ENCODE measurements around the gene SEMA6C. TPM values are rescaled to one million over a fixed set of nuclear protein-coding genes. Genes with fewer than 3 reads are reported as not detected.

Gene SEMA6C
- total RNA-seq, 2 donors from 2014 or later, result 1.9 to 4.3 TPM

DNA sequence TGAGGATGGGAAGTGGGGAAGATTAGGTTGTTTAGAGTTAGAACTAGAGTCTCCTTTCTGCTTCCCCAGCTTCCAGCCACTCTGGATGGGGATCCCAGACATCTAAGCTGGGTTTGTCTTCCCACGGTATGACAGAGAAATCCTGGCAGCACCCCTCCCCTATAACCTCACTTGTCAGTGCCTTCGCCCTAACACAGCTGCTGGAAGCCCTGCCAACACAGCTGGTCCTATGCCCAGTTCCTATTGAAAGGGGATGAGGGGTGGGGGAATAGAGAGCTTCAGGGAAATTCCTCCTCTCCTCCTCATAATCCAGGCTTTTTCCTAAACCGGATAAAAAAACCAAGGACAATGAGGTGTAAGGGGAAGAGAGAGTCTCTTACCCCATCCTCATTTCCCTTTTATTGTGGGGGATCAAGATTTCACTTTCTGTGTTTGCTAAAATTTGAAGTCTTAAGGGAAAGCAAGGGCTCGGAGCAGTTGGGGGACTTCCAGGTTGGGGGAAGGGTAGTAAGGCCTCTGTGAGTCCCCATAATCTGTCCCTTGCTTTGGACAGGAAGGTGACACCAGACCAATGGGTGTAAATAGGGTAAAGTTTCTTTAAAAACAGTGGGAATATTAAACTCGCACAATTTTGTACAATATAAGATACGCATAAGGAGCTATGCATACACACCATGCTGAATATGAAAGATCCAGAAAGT is 28.8 kb upstream of the SEMA6C start:
- ATAC-seq (replicated peaks in 1 of 2), result no peak
- H3K9me3 Mint-ChIP-seq, result no peaks in the 10 kb centered on the region
- peak overlapping the region; percentile 40 for H3K27ac Mint-ChIP-seq
- no peaks in the 10 kb centered on the region for H3K4me1 Mint-ChIP-seq (ENCODE audit: low read depth)
- DNase-seq, result no peak
- peaks cover 8 to 17% of the 10 kb centered on the region in 2 donors for H3K36me3 Mint-ChIP-seq (ENCODE audit: insufficient read depth in 2 of 2)
- no peak overlapping the region for H3K4me3 Mint-ChIP-seq
- no peaks in the 10 kb centered on the region for H3K27me3 Mint-ChIP-seq (ENCODE audit: low read depth)

DNA sequence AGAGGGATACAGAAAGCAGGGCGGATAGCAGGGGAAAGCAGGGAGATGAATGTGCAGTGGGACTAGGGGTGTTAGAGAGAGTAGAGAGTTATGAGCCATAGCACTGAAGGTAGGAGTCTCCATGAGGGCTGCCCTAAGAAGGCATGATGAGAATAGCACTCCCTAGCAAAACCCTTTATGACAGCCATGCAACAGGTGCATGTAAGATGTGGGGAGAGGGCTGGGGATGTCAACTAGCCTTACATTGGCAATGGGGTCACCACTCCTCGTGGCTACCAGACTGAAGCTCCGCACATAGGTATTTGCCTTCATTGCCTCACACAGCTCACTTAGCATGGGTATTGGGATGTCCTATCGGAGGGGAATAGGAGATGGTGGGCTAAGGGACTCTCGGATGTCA is 24.8 kb upstream of the SEMA6C start:
- Mint-ChIP-seq H3K4me3 (no peak overlapping the region), H3K27ac (no peak overlapping the region), H3K4me1 (ENCODE audit: low read depth) (peaks cover 20% of the 10 kb centered on the region), H3K27me3 (ENCODE audit: low read depth) (no peaks in the 10 kb centered on the region), H3K9me3 (no peaks in the 10 kb centered on the region), H3K36me3 (ENCODE audit: insufficient read depth in 2 of 2) (peaks cover 4 to 11% of the 10 kb centered on the region in 2 donors)
- DNase-seq (no peak), ATAC-seq (replicated peaks in 1 of 2) (no peak)

DNA sequence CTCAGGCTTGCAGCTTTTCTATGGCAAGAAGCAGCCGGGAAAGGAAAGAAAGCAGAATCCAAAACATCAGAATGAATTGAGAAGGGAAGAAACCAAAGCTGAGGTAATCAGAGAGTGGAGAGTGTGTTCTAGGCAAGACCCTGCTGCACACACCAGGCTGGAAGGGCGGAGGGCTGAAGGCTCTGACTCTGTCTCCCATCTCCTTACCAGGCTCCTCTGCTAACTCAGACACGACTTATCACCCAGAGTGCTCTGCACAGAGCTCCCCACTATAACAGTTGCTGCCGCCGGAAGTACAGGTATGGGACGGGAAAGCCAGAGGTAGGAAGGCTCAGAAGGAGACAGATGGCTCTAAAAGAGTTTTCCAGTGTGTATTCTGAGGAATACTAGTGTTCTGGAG is 20.7 kb upstream of the SEMA6C start:
- ATAC-seq (replicated peaks in 1 of 2), result no peak
- H3K9me3 Mint-ChIP-seq, result no peaks in the 10 kb centered on the region
- H3K27me3 Mint-ChIP-seq (ENCODE audit: low read depth), result no peaks in the 10 kb centered on the region
- peak overlapping the region; percentile 21 for H3K27ac Mint-ChIP-seq
- peaks cover 9 to 16% of the 10 kb centered on the region in 2 donors for H3K36me3 Mint-ChIP-seq (ENCODE audit: insufficient read depth in 2 of 2)
- H3K4me1 Mint-ChIP-seq (ENCODE audit: low read depth), result peaks cover 51% of the 10 kb centered on the region
- DNase-seq, result no peak
- peak overlapping the region; percentile 87 to 91 for H3K4me3 Mint-ChIP-seq

DNA sequence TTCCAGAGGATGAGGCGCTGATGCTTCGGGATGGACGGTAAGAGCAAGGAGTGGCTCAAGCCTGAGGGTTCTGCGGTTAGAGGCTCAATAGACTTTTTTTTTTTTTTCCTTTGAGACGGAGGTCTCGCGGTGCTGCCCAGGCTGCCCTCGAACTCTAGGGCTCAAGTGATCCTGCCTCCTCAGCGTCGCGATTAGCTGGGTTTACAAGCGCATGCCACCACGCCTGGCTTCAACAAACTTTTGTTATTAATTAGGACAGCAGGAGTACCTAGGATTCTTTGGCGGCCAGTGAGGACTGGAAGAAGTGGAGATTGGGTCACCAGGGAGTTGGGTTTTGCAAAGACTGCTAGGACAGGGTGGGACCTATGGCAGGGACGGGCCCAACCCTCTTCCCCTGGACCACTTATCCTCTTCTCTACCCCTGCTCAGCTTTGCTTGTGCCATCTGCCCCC is 20.1 kb upstream of the SEMA6C start:
- H3K27me3 Mint-ChIP-seq (ENCODE audit: low read depth), result no peaks in the 10 kb centered on the region
- ATAC-seq (replicated peaks in 1 of 2) (peak in 1 of 2 donors; percentile 8), DNase-seq (no peak)
- peak overlapping the region; percentile 87 to 91 for H3K4me3 Mint-ChIP-seq
- H3K4me1 Mint-ChIP-seq (ENCODE audit: low read depth), result peaks cover 57% of the 10 kb centered on the region
- peaks cover 9 to 16% of the 10 kb centered on the region in 2 donors for H3K36me3 Mint-ChIP-seq (ENCODE audit: insufficient read depth in 2 of 2)
- H3K27ac Mint-ChIP-seq, result peak overlapping the region; percentile 94
- H3K9me3 Mint-ChIP-seq, result no peaks in the 10 kb centered on the region

DNA sequence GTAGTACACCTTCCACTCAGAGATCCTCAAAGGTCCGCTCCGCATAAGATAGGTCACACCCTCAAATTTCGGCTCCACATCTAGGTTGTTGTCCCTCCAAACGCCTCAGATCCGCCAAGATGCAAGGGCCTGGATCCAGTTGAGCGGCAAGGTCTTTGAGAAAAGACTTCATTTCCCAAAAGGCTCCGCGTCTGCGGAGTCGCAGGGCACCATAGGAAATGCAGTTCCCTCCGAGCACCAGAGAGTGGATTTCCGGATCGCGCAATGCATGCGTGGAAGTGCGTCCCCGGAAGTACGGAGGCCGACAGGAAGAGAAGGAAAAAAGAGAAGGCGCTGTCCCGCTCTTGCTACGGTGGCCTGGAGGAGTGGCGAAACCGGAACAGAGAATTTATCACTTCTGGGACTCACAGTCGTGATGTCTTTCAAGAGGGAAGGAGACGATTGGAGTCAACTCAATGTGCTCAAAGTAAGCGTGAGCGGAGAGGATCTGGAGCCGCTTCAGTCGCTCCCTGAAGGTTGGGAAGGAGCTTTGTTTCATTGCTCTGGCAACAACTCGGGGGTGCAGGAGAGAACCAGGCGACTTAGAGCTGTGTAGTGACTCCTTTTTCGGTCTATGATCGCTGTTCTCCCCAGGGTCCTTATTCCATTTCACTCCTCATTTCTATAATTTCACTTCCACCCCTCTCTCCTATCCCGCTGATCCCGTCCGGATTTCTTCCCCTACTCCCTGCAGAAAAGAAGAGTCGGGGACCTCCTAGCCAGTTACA is 19.5 kb upstream of the SEMA6C start, which contains the start of the genes LYSMD1 and SCNM1:
TSS of gene LYSMD1 (minus strand) at position 165 of the 767 bp plus-strand sequence. CDS start 644 bp downstream, outside the sequence.
TSS of gene SCNM1 (plus strand) at position 407 of the 767 bp plus-strand sequence. CDS start at position 416, 9 bp downstream.
- Mint-ChIP-seq H3K36me3 (ENCODE audit: insufficient read depth in 2 of 2) (peaks cover 9 to 18% of the 10 kb centered on the region in 2 donors), H3K4me3 (peak within 1 kb of the TSS; percentile 87 to 91), H3K4me1 (ENCODE audit: low read depth) (peaks cover 60% of the 10 kb centered on the region), H3K27ac (peak within 1 kb of the TSS; percentile 94), H3K27me3 (ENCODE audit: low read depth) (no peaks in the 10 kb centered on the region), H3K9me3 (no peaks in the 10 kb centered on the region)
- ATAC-seq (replicated peaks in 1 of 2) (peak; percentile 95 to 97), DNase-seq (peak; percentile 95 to 97)

DNA sequence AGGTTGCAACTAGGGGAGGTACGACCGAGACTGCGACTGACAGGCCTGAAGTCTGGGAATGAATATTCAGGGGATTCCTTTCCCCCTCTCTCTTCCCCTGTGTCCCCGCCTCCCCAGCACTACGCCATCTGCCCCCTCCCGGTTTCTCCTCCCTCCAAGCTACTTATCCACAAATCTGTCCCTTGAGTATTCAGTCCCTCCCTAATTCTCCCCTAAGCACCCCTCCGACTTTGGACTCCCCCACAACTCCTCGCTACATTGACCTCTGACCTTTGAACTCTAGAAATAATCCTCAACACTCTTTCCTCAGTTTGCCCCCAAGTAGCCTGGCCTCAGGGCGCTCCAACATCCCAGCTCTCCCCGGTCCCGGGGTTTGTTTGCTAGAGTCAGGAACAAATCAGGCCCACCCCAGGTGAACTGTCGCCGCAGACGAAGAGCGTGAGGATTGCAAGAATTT is 18.9 kb upstream of the SEMA6C start:
- DNase-seq, result peak; percentile 14 to 24
- ATAC-seq (replicated peaks in 1 of 2), result peak; percentile 6 to 18
- peak overlapping the region; percentile 94 for H3K27ac Mint-ChIP-seq
- no peaks in the 10 kb centered on the region for H3K9me3 Mint-ChIP-seq
- H3K36me3 Mint-ChIP-seq (ENCODE audit: insufficient read depth in 2 of 2), result peaks cover 9 to 20% of the 10 kb centered on the region in 2 donors
- peak overlapping the region; percentile 87 to 91 for H3K4me3 Mint-ChIP-seq
- peaks cover 66% of the 10 kb centered on the region for H3K4me1 Mint-ChIP-seq (ENCODE audit: low read depth)
- no peaks in the 10 kb centered on the region for H3K27me3 Mint-ChIP-seq (ENCODE audit: low read depth)

DNA sequence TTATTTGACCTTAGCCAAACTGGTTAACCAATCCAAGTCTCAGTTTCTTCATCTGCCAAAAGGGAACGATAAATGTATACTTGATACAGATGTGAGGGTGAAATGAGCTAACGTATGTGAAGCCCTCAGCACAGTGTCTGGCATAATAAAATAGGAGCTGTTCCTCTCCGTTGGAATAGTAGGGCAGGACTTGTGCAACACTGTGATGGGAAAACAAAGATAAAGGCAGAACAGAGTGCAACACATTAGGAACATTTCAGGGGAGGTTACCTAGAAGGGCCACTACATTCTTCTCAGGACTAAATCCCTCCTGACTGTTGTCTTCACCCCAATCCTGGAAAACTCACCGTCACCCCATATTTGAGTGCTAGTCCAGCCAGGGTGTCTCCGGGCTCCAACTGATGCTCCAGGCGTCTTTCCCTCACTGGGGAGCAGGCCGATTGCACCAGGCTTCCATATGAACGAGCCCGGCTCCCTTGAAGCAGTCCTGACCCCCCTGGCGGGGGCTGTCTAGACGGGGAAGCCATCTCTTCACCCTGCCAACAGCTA is 18.4 kb upstream of the SEMA6C start:
- no peaks in the 10 kb centered on the region for H3K27me3 Mint-ChIP-seq (ENCODE audit: low read depth)
- H3K27ac Mint-ChIP-seq, result peak overlapping the region; percentile 94
- no peak for ATAC-seq (replicated peaks in 1 of 2)
- no peaks in the 10 kb centered on the region for H3K9me3 Mint-ChIP-seq
- H3K4me1 Mint-ChIP-seq (ENCODE audit: low read depth), result peaks cover 71% of the 10 kb centered on the region
- peak overlapping the region; percentile 87 to 91 for H3K4me3 Mint-ChIP-seq
- peaks cover 9 to 20% of the 10 kb centered on the region in 2 donors for H3K36me3 Mint-ChIP-seq (ENCODE audit: insufficient read depth in 2 of 2)
- no peak for DNase-seq

DNA sequence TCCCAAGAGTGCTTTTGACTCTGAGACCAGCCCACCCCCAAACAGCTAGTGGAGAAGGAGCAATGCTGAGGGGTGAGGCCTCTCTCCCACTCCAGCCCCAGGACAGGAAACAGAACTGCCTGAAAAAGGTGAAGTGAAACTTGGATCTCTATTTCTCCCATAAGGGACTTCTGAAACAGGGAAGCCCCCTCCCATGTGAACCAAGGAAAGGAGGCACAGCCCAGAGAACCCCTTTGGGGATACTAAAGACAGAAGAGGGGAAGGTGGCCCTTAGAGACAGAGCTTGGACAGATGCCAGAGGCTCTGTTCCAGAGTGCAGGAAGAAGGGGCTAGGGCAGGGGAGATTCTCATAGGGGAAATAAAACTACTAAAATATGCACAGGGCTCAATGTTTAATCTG is 12.9 kb upstream of the SEMA6C start:
- DNase-seq, result no peak
- H3K4me1 Mint-ChIP-seq (ENCODE audit: low read depth), result peaks cover 81% of the 10 kb centered on the region
- ATAC-seq (replicated peaks in 1 of 2), result no peak
- H3K4me3 Mint-ChIP-seq, result peak overlapping the region; percentile 62 to 94
- peaks cover 14 to 20% of the 10 kb centered on the region in 2 donors for H3K36me3 Mint-ChIP-seq (ENCODE audit: insufficient read depth in 2 of 2)
- H3K9me3 Mint-ChIP-seq, result no peaks in the 10 kb centered on the region
- no peaks in the 10 kb centered on the region for H3K27me3 Mint-ChIP-seq (ENCODE audit: low read depth)
- H3K27ac Mint-ChIP-seq, result peak overlapping the region; percentile 90

DNA sequence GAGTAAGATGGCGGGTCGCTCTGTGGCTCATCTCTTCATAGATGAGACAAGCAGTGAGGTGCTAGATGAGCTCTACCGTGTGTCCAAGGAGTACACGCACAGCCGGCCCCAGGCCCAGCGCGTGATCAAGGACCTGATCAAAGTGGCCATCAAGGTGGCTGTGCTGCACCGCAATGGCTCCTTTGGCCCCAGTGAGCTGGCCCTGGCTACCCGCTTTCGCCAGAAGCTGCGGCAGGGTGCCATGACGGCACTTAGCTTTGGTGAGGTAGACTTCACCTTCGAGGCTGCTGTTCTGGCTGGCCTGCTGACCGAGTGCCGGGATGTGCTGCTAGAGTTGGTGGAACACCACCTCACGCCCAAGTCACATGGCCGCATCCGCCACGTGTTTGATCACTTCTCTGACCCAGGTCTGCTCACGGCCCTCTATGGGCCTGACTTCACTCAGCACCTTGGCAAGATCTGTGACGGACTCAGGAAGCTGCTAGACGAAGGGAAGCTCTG is 12.4 kb upstream of the SEMA6C start:
- H3K27me3 Mint-ChIP-seq (ENCODE audit: low read depth), result no peaks in the 10 kb centered on the region
- H3K4me1 Mint-ChIP-seq (ENCODE audit: low read depth), result peaks cover 75% of the 10 kb centered on the region
- peak in 1 of 2 donors; percentile 23 for DNase-seq
- peaks cover 14 to 20% of the 10 kb centered on the region in 2 donors for H3K36me3 Mint-ChIP-seq (ENCODE audit: insufficient read depth in 2 of 2)
- H3K9me3 Mint-ChIP-seq, result no peaks in the 10 kb centered on the region
- peak overlapping the region; percentile 94 to 99 for H3K4me3 Mint-ChIP-seq
- ATAC-seq (replicated peaks in 1 of 2), result no peak
- H3K27ac Mint-ChIP-seq, result peak overlapping the region; percentile 99

DNA sequence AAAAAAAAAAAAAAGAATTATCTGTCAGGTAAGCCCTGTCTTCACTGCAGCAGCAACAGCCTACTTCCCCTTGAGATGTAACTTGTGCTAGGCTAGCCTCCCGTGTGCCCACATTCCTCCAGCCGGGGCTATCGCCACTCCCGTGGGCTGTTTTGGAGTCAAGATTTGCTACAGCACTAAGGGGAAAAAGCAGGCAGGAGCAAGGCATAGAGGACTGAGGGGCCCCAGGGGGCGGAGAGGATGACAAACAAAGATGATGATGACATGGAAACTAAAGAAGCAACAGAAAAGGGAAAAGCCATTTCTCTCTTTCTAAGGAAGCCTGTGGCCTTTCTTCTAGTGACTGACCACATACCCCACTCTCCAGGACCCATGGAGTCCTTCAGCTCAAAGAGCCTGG is 11.9 kb upstream of the SEMA6C start:
- Mint-ChIP-seq H3K27me3 (ENCODE audit: low read depth) (no peaks in the 10 kb centered on the region), H3K4me3 (peak overlapping the region; percentile 94 to 99), H3K36me3 (ENCODE audit: insufficient read depth in 2 of 2) (peaks cover 14 to 20% of the 10 kb centered on the region in 2 donors), H3K9me3 (no peaks in the 10 kb centered on the region), H3K4me1 (ENCODE audit: low read depth) (peaks cover 75% of the 10 kb centered on the region), H3K27ac (peak overlapping the region; percentile 99)
- DNase-seq (peak; percentile 66 to 73), ATAC-seq (replicated peaks in 1 of 2) (peak; percentile 43 to 50)

DNA sequence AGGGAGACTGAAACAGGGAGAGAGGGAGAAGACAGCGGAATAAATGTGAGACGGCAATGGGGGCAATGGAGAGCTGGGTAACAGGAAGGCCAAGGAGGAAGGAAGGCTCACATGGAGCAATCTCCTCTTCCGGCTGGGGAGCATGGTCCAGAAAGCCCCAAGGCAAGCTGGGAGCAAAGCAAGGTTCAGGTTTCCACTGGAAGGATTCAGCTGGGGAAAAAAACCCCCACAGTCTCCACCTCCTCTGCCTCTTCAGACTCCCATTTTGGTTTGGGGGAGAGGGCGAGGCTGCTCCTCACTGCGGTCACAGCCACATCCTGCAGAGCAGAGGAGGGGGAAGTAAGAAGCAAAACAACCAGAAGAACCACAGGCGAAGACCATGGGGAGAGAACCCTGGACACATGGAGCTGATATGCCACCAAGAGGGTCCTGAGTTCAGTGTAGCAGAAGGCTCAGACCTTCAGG is 10.7 kb upstream of the SEMA6C start:
- peak overlapping the region; percentile 99 for H3K27ac Mint-ChIP-seq
- peaks cover 14 to 20% of the 10 kb centered on the region in 2 donors for H3K36me3 Mint-ChIP-seq (ENCODE audit: insufficient read depth in 2 of 2)
- no peaks in the 10 kb centered on the region for H3K9me3 Mint-ChIP-seq
- DNase-seq (peak; percentile 73 to 79), ATAC-seq (replicated peaks in 1 of 2) (peak; percentile 54 to 59)
- no peaks in the 10 kb centered on the region for H3K27me3 Mint-ChIP-seq (ENCODE audit: low read depth)
- H3K4me1 Mint-ChIP-seq (ENCODE audit: low read depth), result peaks cover 66% of the 10 kb centered on the region
- H3K4me3 Mint-ChIP-seq, result peak overlapping the region; percentile 94 to 99

DNA sequence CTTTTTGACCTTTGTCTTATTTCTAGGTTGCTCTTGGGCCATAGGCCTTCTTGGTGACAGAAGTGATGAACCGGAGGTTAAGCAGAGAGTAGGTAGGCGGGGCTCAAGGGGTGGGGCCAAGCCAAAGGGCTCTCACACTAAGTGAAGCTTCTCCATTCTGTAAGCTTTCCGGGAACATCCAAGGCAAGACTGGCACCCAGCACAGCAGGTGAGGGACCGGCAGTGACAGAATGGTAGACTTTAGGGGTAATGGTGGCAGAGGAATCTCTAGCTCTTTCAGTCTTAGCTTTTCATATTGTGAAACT is 10.0 kb upstream of the SEMA6C start, which contains the start of gene TNFAIP8L2:
TSS of gene TNFAIP8L2 (plus strand) at position 135 of the 305 bp plus-strand sequence. CDS start 2,049 bp downstream, outside the sequence.
- ATAC-seq (replicated peaks in 1 of 2), result peak; percentile 86
- no peaks in the 10 kb centered on the region for H3K9me3 Mint-ChIP-seq
- H3K27ac Mint-ChIP-seq, result peak within 1 kb of the TSS; percentile 99
- peak; percentile 83 to 90 for DNase-seq
- no peaks in the 10 kb centered on the region for H3K27me3 Mint-ChIP-seq (ENCODE audit: low read depth)
- H3K36me3 Mint-ChIP-seq (ENCODE audit: insufficient read depth in 2 of 2), result peaks cover 14 to 20% of the 10 kb centered on the region in 2 donors
- H3K4me3 Mint-ChIP-seq, result peak within 1 kb of the TSS; percentile 94 to 99
- peaks cover 59% of the 10 kb centered on the region for H3K4me1 Mint-ChIP-seq (ENCODE audit: low read depth)

All from activated T-cell treated with anti-CD3 and anti-CD28 coated beads, Interleukin-2, amount 50 U/mL, for 72 hours (primary cell).